Peyer's patch (tissue), 4 donors: ENCODE measurements around the gene LIPT2. TPM values are rescaled to one million over a fixed set of nuclear protein-coding genes. Genes with fewer than 3 reads are reported as not detected.

Source experiments
- DNase-seq, 3 donors: peaks; one replicate each; pipeline ENCODE4 v3.0.0-alpha.2; 2017 to 2019
- H3K27ac ChIP-seq, 4 donors: fragments of 200-600 bp; sonication (generic); one replicate each; pipeline ENCODE4 v1.5.1; 2016 to 2019
- H3K27me3 ChIP-seq, 2 donors: fragments of 200-600 bp; sonication (generic); one replicate each; pipeline ENCODE4 v1.5.1; 2019
- H3K36me3 ChIP-seq, 3 donors: fragments of 200-600 bp; sonication (generic); one replicate each; pipeline ENCODE4 v1.5.1; 2016 to 2019
- H3K4me1 ChIP-seq, 4 donors: fragments of 200-600 bp; sonication (generic); one replicate each; pipeline ENCODE4 v1.5.1; 2016 to 2019
- H3K4me3 ChIP-seq, 4 donors: fragments of 200-600 bp; sonication (generic); 1 replicate in 3 of 4; 2 replicates in 1 of 4; pipeline ENCODE4 v1.5.1; 2016 to 2019; ENCODE audit warnings: mild to moderate bottlenecking in 1 of 4
- H3K9me3 ChIP-seq, 4 donors: fragments of 200-600 bp; sonication (generic); one replicate each; pipeline ENCODE4 v1.5.1; 2016 to 2019; ENCODE audit warnings: mild to moderate bottlenecking in 1 of 4
- POLR2A ChIP-seq, 2 donors: fragments of 450-650 bp; IDR thresholded peaks; one replicate each; pipeline ENCODE4 v1.5.1; 2017; ENCODE audit warnings: antibody characterized with exemption in 2 of 2, mild to moderate bottlenecking in 2 of 2, moderate library complexity in 2 of 2
- total RNA-seq, 4 donors: library from RNA; depleted of rRNA; stranded (reverse); fragments of >200 nt; gene quantifications; one replicate each; pipeline ENCODE4 v1.1.0, GENCODE V29; 2016
- TF ChIP-seq, protein P1 (sequence below), 6 experiments: fragments of 450-650 bp in 4 of 6; fragments of 200-600 bp in 2 of 6; sonication (generic) in 1 of 6; IDR thresholded peaks; one replicate each; pipeline ENCODE4 v1.5.1; 2017 to 2019; ENCODE audit warnings: antibody characterized with exemption in 6 of 6, mild to moderate bottlenecking in 3 of 6, moderate library complexity in 1 of 6

The LIPT2 gene
- total RNA-seq, 4 donors from 2014 or later, result 7.5 to 9.6 (median 7.9) TPM; not detected in 1

GRCh38 chr11:74468521-74468920 is 25.0 kb downstream of the LIPT2 start:
- H3K9me3 ChIP-seq, result no peaks in the 10 kb centered on the region
- H3K27me3 ChIP-seq, result no peaks in the 10 kb centered on the region
- DNase-seq, result no peak
- peaks cover 0 to 28% (median 0%) of the 10 kb centered on the region in 4 donors for H3K4me1 ChIP-seq
- H3K4me3 ChIP-seq, result no peak overlapping the region
- H3K36me3 ChIP-seq, result no peaks in the 10 kb centered on the region
- H3K27ac ChIP-seq, result peak overlapping the region in 1 of 4 donors; percentile 72
- TF ChIP-seq POLR2A (IDR thresholded peaks at IDR 0.05), result no peak
- TF ChIP-seq, protein P1, sequence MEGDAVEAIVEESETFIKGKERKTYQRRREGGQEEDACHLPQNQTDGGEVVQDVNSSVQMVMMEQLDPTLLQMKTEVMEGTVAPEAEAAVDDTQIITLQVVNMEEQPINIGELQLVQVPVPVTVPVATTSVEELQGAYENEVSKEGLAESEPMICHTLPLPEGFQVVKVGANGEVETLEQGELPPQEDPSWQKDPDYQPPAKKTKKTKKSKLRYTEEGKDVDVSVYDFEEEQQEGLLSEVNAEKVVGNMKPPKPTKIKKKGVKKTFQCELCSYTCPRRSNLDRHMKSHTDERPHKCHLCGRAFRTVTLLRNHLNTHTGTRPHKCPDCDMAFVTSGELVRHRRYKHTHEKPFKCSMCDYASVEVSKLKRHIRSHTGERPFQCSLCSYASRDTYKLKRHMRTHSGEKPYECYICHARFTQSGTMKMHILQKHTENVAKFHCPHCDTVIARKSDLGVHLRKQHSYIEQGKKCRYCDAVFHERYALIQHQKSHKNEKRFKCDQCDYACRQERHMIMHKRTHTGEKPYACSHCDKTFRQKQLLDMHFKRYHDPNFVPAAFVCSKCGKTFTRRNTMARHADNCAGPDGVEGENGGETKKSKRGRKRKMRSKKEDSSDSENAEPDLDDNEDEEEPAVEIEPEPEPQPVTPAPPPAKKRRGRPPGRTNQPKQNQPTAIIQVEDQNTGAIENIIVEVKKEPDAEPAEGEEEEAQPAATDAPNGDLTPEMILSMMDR (IDR thresholded peaks at IDR 0.05), result no peak

GRCh38 chr11:74468058-74468457 is 25.5 kb downstream of the LIPT2 start:
- H3K4me3 ChIP-seq, result no peak overlapping the region
- peak overlapping the region in 2 of 4 donors; percentile 68 to 72 for H3K27ac ChIP-seq

GRCh38 chr11:74466916-74467885 is 26.3 kb downstream of the LIPT2 start, which contains the start of gene KCNE3:
Gene KCNE3, minus strand, starts transcription at chr11:74467549. Its CDS starts 9,986 bp downstream, at chr11:74457563.
- peak within 1 kb of the TSS; percentile 42 to 76 (median 70) for H3K27ac ChIP-seq
- peak in 2 of 3 donors; percentile 56 to 83 for DNase-seq

More at GRCh38 chr11:74468058-74468457, 25.5 kb downstream of the LIPT2 start:
- H3K36me3 ChIP-seq, result no peaks in the 10 kb centered on the region
- peaks cover 0 to 28% (median 0%) of the 10 kb centered on the region in 4 donors for H3K4me1 ChIP-seq
- TF ChIP-seq POLR2A (IDR thresholded peaks at IDR 0.05), result no peak
- TF ChIP-seq, protein P1 (IDR thresholded peaks at IDR 0.05), result no peak
- no peaks in the 10 kb centered on the region for H3K9me3 ChIP-seq
- H3K27me3 ChIP-seq, result no peaks in the 10 kb centered on the region
- no peak for DNase-seq

GRCh38 chr11:74465291-74465708 is 28.2 kb downstream of the LIPT2 start:
- TF ChIP-seq, protein P1 (IDR thresholded peaks at IDR 0.05), result no peak
- TF ChIP-seq POLR2A (IDR thresholded peaks at IDR 0.05), result no peak
- peaks cover 0 to 37% (median 0%) of the 10 kb centered on the region in 4 donors for H3K4me1 ChIP-seq
- no peaks in the 10 kb centered on the region for H3K36me3 ChIP-seq
- peak overlapping the region in 2 of 4 donors; percentile 51 to 68 for H3K27ac ChIP-seq
- no peaks in the 10 kb centered on the region for H3K27me3 ChIP-seq
- peak in 2 of 3 donors; percentile 71 to 73 for DNase-seq
- no peaks in the 10 kb centered on the region for H3K9me3 ChIP-seq
- no peak overlapping the region for H3K4me3 ChIP-seq

More at GRCh38 chr11:74466916-74467885, 26.3 kb downstream of the LIPT2 start, which contains the start of gene KCNE3:
- Histone ChIP-seq H3K9me3 (no peaks in the 10 kb centered on the region), H3K27me3 (no peaks in the 10 kb centered on the region), H3K4me3 (peak within 1 kb of the TSS; percentile 35 to 59 (median 52)), H3K36me3 (no peaks in the 10 kb centered on the region), H3K4me1 (peaks cover 0 to 35% (median 0%) of the 10 kb centered on the region in 4 donors)
- TF ChIP-seq POLR2A (IDR thresholded peaks at IDR 0.05), result peak in 1 of 2 donors; percentile 55
- TF ChIP-seq, protein P1 (IDR thresholded peaks at IDR 0.05), result no peak

GRCh38 chr11:74464746-74465145 is 28.8 kb downstream of the LIPT2 start:
- H3K9me3 ChIP-seq, result no peaks in the 10 kb centered on the region
- peaks cover 0 to 37% (median 0%) of the 10 kb centered on the region in 4 donors for H3K4me1 ChIP-seq
- peaks cover 0 to 3% (median 0%) of the 10 kb centered on the region in 3 donors for H3K36me3 ChIP-seq
- H3K4me3 ChIP-seq, result no peak overlapping the region
- H3K27ac ChIP-seq, result peak overlapping the region in 1 of 4 donors; percentile 12
- TF ChIP-seq POLR2A (IDR thresholded peaks at IDR 0.05), result no peak
- TF ChIP-seq, protein P1 (IDR thresholded peaks at IDR 0.05), result no peak
- DNase-seq, result no peak
- no peaks in the 10 kb centered on the region for H3K27me3 ChIP-seq
